GM19468 (cell line): ENCODE data around the gene PI4K2A.
"Not testable (repeated sequence)": the region's sequence is repeated elsewhere in the genome, so short reads cannot be mapped to it uniquely, and the experiment has no call there.

ENCODE experiments used
- ATAC-seq: cut with Tn5 transposase; IDR thresholded peaks from one replicate; pipeline ENCODE4 v1.9.1; 2021; ENCODE audit warnings: mild to moderate bottlenecking, moderate library complexity, moderate number of reproducible peaks; ENCODE audit not compliant: unreplicated experiment; ENCODE audit errors: extremely low read depth

Gene PI4K2A

DNA sequence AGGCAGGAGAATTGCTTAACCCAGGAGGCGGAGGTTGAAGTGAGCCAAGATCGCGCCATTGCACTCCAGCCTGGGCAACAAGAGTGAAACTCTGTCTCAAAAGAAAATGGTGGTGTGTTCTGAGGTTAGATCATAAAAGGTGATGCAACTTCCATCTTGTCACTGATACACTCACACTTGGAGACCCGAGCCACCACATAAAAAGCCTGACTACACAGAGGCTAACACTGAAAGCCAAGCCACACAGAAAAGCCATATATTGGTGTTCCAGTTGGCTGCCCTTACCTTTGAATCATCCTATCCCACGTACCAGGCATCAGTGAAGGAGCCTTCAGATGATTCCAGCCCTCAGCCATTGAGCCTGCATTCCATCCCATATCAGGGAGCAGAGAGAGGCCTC is 11.2 kb upstream of the PI4K2A start:
- ATAC-seq, result no peak

DNA sequence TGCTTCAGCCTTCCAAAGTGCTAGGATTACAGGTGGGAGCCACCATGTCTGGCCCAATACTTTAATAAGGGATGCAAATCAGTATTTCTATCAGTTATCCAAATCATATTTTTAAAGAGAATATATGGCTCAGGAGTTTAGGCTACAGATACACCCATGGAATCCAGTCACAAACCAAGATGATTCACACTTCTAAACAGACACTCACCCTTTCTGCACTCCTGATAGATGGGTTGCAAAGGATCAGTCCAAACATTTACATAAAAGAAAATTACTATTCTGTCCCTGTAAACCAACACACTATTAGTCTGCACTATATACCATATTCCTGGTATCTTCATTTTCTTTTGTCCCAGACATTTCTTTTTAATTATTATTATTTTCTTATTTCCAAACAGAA is 9.4 kb upstream of the PI4K2A start:
- no peak for ATAC-seq

DNA sequence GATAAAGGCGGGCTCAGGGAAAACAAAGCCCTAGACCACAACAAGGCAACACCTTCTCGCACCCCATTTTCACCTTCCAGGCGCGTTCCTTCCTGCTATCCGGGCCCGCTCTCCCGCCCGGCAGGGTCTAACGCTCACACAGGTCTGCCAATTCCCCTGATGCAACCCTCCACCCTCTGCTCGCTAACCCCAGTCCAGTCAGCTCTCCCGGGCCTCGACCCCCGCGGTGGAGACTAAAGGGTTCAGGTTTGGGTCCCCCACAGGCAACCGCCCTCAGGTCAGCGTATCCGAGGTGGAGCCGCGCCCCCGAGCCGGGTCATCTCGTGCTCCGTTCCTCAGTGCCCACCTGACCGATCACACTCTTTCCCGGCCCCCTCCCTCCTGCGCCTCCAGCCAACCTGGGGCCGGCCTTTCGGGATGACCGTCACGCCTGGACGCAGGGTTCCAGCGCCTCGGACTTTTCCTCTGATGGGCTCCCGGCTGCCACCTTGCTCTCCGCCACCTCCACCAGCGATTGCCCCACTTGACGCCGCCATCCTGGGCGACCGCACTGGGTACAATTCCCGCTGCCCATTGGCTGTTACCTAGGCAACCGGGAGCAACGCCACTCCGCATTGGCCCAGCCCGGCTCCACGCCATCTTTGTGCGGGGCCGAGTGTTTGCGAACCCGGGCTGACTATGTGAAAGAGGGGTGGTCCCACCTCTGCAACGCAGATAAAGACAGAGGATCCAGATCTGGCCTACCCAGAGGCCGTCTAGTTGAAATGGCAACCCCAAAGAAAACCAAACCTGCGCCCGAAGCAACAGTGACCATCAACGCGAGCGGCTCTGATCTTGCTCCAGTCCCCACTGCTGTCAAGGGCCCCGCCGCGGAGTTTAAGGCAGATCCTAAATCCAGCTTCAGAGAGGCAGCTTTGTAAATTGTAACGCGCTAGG is 7.3 kb upstream of the PI4K2A start, which contains the start of gene MORN4:
MORN4 (minus strand) TSS at position 552 of the 936 bp plus-strand sequence. CDS start 13,847 bp downstream, outside the sequence.
- ATAC-seq, result peak; percentile 91

GRCh38 chr10:97633921-97634320 is 6.5 kb upstream of the PI4K2A start:
- no peak for ATAC-seq

GRCh38 chr10:97635577-97635976 is 4.9 kb upstream of the PI4K2A start:
- ATAC-seq, result no peak

GRCh38 chr10:97639090-97639489 is 1.4 kb upstream of the PI4K2A start:
- ATAC-seq, result not testable (repeated sequence)

DNA sequence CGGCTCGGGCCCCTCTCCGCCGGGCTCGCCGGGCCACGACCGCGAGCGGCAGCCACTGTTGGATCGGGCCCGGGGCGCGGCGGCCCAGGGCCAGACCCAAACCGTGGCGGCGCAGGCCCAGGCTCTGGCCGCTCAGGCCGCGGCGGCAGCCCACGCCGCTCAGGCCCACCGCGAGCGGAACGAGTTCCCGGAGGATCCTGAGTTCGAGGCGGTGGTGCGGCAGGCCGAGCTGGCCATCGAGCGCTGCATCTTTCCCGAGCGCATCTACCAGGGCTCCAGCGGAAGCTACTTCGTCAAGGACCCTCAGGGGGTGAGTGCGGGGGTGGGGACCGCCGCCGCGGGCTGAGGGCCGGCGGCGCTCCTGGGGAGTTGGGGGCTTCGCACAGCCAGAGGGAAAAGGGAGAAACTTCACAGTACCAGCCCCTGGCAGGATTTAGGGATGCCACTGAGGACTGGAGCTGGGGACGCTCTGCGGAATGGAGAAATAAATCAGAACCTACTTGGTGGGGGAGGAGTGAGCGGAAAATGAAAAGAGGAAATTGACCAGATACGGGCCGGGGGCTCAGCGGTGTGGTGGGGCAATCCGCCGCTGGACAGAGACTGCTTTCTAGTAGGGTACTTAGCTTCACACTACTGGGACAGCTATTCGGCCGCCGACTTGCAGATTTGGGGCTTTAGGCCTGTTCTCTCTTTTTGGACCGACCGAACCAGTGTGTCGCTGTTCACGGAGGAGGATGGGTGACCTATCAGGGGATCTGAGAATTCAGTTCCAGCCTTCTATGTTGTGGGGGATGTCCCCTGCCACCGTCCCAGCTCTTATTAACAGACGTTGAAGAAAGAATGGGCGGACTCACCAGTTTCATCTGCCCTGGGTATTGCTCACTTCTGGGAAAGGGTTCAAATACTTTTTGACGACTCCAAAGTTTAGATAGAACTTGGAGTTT is 669 bp downstream of the PI4K2A start:
- ATAC-seq, result no peak

GRCh38 chr10:97642471-97643159 is 2.1 kb downstream of the PI4K2A start:
- not testable (repeated sequence) for ATAC-seq

DNA sequence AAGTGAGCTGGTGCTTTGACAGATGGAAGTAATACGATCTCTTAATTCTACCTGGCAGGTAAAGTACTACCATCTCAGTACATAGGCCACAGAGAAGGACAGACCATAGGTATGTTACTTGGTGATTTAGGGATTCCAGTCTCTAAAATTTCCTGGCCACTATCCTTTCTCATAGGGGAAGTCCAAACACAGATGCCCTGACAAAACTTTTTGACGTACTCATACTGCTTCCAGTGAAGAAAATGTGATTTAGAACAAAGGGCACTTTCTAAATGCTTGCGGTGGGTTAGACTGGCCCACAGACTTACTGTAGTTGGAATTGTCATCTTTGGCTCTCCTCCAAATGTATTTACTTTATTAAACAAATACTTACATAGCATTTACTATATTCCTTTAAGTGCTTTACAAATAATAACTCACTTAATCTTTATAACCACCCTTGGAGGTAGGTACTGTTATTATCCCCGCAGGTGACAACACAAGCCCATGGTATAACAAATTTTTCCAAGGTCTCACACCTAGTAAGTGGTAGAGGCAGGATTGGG is 3.0 kb downstream of the PI4K2A start:
- no peak for ATAC-seq

DNA sequence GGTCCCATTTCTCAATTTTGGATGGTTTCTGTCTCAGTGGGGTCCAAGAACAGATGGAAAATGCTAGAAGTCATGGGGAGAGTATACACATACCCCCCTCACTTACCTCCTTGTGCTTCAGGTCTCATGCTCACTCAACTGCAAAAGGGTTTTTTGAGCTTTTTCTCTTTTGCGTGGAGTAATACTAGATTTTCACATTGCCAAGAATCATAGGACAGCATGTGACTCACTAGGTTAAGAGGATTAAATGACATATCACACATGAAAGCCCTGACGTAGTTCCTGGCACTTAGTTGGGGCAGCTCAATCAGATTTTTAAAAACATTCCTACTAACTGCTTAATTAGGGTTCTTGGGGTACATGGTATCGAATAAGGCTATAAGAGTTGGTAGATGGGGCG is 4.5 kb downstream of the PI4K2A start:
- no peak for ATAC-seq

GRCh38 chr10:97647556-97647955 is 7.1 kb downstream of the PI4K2A start:
- no peak for ATAC-seq

DNA sequence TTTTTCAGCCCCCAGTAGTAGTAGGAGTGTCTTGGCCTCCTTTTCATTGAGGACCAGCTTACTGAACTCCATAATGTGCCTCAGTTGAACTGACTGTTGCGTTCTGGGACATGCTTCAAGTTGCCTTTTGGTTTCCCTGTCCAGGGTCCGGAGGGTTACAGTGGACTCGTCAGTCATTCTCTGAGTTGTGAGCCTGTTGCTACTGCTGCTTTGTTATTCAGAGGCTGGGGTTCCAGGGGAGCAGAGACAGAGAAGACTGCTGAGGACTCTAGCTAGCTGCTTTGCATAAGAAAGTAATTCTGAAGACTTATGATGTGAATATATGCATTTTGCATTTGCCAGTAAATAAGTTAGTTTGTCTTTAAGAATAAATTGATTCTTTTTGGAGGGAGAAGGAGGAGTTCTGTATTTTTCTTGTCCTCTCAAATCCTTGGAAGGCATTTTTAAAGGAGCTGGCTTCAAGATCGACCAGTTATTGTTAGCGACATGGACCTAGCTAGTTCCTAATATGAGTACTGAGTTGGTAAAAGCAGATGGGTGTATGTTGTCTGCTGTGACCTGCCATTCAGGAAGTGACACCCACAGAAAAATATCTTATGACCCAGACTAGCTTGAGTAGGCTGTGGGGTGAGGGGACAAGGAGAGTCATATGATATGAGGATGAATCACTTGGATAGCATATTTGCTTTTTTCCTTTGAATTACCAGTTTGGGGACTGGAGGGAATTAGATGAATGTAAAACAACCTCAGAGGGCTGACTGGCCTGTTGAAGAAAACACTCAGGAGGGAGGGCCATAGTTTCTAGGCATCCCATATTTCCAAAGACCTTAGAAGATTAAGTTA is 8.3 kb downstream of the PI4K2A start:
- peak; percentile 35 for ATAC-seq

DNA sequence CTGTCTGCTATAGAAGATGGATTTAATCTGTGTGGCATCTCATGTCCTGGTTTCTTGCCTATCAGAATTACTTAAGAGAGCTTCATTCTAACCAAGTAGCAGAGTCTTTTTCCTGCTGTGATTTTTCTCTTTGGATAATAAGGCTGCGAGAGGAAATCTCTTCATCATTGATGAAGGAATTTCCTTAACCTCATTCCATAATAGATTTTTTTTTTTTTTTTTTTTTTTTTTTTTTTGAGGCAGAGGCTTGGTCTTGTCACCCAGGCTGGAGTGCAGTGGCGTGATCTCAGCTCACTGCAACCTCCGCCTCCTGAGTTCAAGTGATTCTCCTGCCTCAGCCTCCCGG is 8.9 kb downstream of the PI4K2A start:
- not testable (repeated sequence) for ATAC-seq

- no peak for ATAC-seq
Observed at GRCh38 chr10:97650726-97651125, 10.3 kb downstream of the PI4K2A start.

GRCh38 chr10:97651773-97652172 is 11.3 kb downstream of the PI4K2A start:
- ATAC-seq, result no peak

- ATAC-seq, result no peak
Observed at GRCh38 chr10:97656777-97657176, 16.3 kb downstream of the PI4K2A start.

- ATAC-seq, result no peak
Observed at GRCh38 chr10:97659589-97659988, 19.1 kb downstream of the PI4K2A start.

DNA sequence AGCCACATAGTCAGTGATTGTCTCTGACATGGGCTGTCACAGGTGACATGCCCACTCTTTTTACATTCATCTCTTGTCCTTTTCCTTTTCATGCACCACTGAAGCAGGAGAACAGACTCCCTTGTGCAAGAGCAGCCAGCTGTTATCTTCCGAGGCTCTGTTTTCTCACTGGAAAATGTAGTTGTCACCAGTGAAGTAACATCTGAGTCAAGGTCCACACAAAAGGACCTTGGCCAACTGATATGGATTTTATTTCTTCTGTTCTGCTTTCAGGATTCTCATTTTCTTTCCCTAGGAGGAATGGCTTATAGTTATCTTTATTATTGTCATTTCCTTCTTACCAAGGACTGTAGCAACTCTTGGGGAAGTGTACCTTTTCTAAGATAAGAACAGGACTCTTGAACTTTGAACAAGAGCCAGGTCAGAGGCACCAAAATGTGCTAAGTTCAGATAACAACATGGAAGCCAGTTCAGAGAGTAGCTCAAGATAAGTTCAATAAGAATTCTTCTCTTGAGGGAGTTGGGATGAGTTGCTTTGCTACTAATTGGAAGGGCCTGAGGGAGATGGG is 23.9 kb downstream of the PI4K2A start:
- no peak for ATAC-seq

GRCh38 chr10:97666992-97667391 is 26.5 kb downstream of the PI4K2A start:
- ATAC-seq, result no peak
